Stimulated activated CD4-positive, alpha-beta T cell treated with anti-CD3 and anti-CD28 coated beads, Interleukin-4, amount 100 ng/mL, for 24 hours (primary cell): ENCODE data around the gene RBCK1.
"Not testable (repeated sequence)": the region's sequence is repeated elsewhere in the genome, so short reads cannot be mapped to it uniquely, and the experiment has no call there.

Experiments
- DNase-seq: peaks from one replicate; pipeline ENCODE4 v3.0.0-alpha.2; 2020

Gene RBCK1

DNA sequence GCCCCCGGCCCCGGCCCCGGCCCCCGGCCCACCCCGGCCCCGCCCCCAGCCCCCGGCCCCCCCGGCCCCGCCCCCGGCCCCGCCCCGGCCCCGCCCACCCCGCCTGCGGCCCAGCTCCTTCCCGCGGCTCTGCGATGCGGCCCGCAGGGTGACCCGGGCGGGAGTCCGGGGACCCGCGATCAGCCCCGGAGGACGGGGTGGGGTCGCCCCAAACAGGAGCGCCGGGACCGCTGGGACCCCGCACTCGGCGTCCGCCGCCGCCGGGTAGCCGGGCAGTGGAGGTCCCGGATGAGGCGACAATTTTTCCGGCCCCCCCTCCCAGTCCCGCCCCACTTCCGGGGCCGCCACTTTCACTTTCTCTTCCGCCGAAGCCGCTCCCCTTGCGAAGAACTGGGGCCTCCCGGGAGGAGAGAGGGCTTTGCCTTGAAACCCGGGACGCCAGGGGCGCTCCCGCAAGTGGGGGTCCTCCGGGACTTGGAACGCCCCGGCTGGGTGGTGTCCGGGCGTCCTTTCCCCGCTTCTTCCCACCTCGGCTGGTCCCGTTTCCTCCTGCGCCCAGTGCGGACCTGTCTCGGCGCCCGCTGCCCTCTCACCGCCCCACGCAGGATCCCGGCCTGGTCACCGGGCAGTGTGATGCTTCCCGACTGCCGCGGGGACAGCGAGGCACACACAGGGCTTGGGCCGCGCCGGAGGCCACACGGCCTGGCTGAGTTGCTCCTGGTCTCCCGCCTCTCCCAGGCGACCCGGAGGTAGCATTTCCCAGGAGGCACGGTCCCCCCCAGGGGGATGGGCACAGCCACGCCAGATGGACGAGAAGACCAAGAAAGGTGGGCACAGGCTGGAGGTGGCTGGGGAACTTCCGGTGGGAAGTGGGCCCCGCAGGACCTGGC lies at the start of gene RBCK1:
TSS of gene RBCK1 (plus strand) at position 347 of the 890 bp plus-strand sequence. CDS start at position 806, 459 bp downstream.
- DNase-seq = peak; percentile 89

DNA sequence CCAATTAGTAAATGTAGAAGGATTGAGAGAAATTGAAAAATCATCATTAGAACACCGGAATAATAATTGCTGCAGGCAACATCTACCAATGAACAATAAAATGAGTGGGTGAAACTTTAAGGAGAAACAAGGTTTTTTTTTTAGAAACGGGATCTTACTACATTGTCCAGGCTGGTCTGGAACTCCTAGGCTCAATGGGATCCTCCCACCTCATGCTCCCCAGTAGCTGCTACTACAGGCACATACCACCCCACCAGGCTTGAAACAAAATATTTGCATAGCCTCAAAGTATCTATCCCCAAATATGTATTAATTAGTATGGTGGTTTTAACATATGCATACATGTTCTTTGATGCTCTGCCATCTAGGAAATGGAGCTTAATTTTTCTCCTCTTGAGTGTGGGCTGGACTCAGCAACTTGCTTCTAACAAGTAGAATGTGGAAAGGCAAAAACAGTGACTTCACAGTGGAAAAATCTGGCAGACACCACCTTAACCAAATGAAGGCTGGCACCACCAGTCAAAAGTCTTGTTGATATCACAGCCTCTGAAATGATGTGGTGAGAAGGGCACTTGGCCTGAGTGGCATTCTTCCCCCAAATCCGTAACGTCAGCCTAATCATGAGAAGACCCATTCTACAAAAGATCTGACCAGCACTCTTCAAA lies 49.1 kb upstream of the RBCK1 start:
- no peak for DNase-seq

DNA sequence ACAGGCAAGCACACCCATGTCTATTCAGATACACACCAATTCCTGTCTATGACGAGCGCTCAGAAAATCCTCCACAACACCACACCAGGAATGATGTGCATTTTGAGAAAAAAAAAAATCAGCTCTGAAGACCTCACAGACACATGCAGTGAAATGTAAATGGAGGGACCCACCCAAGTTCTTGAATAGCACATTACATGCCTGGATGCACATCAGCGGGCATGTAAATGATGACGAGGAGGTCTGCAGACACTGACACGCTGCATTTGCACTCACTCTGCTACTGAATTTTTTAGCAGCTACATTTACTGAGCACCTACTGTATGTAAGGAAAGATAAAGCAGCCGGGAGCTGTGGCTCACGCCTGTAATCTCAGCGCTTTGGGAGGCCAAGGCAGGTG lies 46.5 kb upstream of the RBCK1 start:
- DNase-seq = no peak

DNA sequence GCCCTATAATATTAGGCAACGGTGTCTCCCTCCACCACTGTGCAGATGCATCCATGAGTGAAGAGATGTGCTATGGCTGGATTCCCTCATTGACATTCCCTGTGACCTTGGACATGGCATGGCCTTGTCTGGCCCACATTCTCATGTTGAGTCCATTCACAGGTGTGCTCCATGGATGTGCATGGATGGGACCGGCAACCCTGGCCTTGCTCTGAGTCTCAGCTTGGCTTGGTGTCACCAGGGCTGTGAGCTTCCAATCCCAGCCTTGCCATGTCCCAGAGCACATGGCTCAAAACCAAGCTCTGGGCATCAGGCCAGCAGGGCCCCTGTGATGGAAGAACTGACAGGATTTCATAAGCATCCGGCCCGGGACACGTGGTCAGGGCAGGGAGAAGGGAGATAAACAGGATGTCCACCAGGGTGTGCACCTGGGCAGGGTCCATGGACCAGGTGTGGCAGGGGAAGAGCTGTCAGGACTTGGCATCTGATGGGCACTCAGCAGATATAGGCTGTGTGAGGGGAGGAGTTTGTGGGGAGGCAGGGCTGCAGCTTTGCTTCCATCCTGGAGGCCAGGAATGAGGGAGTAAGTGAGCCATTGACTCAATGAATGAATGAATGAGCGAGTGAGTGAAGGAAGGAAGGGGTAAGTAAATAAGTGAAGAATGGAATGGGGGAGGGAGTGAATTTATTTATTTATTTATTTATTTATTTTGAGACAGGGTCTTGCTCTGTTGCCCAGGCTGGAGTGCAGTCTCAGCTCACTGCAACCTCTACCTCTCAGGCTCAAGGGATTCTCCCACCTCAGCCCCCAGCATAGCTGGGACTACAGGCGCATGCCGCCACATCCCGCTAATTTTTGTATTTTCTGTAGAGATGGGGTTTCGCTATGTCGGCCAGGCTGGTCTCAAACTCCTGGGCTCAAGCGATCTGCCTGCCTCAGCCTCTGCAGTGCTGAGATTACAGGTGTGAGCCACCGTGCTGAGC lies 45.5 kb upstream of the RBCK1 start:
- DNase-seq = peak; percentile 40

DNA sequence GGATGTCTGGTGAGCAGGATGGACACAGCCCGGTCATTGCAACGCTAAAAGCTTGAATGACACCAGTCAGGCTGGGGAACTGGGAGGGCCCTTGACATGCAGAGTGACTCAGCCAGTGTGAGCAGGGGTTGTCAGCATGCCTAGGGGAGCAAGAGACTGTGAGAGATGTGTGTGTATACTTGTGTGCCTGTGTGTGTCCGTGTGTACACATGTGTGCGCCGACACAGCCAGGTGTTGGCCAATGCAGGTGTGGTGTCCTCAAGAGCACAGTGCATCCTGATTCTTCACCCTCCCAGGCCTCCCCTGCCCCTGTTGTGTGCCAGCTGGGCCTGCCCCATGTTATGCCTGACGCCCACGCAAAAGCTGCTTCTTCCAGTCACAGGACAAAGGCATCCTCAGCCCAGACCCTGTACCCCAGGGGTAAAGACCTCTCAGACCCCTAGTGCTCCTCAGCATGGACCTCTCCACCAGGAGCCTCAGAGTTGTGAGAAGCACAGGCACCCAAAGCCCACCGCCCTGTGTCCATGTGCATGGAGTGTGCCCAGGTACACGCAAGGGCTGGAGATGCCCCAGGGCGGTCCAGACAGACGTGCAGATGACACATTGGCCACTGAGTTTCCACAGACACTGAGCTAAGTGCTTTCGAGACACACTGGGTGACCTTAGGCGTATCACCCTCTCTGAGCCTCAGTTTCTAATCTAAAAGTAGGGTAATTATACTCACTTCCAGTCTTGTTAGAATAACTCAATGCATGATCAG lies 44.6 kb upstream of the RBCK1 start:
- DNase-seq = no peak

DNA sequence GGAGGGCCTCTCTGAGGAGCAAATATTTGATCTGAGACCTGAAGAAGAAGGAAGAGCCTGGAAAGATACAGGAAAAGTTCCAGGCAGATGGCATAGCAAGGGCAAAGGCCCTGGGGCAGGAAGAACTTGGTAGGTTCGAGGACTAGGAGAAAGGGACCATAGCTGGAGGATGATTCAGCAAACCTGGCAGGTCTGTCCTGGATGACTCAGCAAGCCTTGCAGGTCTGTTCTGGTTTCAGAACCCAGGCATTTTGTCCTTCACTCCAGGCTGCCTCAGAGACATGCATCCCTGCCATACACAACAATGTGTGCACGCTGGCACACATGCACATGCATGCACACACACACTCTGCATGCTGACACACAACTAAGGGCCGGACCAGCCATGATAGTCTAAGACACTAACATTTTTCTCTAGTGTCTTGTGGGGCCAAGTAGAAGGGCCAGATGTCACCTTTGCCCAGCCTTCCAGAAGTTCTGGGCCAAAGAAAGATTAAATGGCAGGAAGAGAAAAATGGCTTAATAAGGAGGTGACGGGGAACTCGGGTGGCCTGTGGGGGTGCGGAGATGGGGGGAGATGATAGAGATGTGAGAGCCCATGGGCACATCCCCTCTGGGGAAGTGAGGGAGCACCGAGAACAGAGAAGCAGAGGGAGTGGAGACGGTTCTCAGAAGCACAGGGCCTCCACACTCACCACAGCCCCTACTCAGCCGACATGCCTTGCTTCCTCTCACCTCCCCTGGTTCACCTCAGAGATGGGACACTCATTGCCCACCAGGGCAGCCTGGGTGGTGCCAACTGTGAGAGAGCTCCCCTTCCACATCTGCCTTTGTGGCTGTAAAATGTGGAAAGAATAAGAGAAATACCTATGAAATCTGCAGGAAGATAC lies 42.9 kb upstream of the RBCK1 start:
- no peak for DNase-seq

DNA sequence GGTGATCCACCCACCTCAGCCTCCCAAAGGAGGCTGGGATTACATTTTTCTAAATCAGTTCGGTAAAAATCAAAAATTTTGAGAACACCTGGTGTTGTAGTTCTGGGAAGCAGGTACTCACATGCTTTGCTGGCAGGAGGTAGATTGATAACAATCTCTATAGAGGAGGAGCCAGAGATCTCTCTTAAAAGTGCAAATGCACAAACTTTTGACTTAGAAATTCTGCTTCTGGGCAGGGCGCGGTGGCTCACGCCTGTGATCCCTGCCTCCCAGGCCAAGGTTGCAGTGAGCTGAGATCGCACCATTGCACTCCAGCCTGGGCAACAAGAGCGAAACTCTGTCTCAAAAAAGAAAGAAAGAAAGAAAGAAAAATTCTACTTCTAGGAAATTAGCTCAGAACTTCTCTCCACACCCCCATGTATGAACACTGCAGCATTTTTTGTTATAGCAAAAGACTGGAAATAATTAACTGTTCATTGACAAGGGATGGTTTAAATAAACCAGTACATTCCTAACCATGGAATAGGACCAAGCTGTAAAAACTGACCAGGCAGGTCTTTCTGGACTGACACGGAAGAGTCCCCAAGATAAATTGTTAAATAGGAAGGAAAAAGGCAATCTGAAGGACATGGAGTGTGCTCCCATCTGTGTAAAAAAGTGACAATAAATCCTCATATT lies 41.9 kb upstream of the RBCK1 start:
- no peak for DNase-seq

DNA sequence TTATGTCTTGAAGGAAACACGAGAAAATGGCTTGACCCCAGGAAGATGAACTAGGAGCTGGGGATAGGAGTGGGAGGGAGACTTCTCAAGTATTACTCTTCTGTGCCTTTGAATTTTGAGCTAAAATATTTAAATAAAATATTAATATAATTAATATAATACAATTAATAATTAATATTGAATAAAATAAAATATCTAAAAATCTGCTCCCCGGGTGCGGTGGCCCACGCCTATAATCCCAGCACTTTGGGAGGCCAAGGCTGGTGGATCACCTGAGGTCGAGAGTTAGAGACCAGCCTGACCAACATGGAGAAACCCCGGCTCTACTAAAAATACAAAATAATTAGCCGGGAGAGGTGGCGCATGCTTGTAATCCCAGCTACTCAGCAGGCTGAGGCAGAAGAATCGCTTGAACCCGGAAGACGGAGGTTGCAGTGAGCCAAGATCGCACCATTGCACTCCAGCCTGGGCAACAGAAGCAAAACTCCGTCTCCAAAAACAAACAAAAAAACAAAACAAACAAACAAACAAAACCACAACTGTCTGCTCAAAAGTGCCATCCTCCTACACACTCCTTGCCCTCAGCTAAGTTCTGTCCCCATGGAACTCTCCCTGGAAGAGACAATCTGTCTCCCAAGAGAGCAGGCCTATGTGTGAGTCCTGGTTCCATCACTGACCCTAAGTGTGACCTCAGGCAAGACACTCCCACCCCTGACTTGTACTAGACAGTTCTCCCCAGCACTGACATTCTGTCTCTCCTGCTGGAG lies 41.2 kb upstream of the RBCK1 start:
- DNase-seq = no peak

DNA sequence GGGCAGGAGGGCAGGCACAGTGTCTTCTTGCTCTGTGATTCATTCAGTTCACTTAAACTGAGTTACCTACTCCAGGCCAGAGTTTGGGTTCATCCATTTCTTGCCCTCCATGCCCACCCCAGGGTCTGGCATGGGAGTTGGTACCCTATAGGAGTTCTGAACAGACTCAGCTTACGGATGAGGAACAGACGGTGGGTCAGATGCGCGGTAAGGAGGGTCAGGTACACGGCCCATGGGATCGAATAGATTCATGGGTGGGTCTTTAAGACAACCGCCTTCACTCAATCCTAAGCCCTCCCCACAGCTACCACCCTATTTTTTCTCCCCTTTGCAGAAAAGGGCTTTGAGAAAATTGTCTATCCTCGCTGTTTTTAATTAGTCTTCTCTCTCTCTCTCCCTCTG lies 40.6 kb upstream of the RBCK1 start:
- no peak for DNase-seq

DNA sequence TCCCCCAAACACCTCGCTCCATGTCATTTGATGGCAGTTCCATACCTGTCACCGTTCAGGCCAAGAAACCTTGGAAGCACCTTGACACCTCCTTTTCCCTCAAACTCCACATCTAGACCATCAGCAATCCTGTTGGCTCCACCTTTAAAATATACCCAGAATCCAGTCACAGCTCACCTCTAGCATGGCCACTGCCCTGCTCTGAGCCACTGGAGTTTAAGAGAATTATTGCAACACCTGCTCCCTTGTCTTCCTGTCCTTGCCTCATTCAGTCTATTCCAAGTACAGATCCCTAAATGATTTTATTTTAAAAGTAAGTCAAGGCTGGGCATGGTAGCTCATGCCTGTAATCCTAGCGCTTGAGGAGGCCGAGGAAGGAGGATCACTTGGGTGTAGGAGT lies 39.2 kb upstream of the RBCK1 start:
- DNase-seq = no peak

DNA sequence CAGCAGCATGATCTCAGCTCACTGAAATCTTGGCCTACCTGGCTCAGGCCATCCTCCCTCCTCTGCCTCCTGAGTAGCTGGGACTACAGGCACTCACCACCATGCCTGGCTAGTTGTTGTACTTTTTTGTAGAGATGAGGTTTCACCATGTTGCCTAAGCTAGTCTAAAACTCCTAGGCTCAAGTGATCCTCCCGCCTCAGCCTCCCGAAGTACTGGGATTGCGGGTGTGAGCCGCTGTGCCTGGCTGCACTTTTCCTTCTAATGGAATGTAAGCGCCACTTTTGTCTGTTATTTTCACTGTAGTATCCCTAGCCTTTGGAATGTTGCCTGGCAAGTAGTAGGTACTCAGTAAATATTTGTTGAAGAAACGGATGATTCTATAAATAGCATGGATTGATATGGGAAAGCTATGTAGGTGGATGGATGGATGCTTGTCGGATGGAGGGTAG lies 37.9 kb upstream of the RBCK1 start:
- DNase-seq = no peak

DNA sequence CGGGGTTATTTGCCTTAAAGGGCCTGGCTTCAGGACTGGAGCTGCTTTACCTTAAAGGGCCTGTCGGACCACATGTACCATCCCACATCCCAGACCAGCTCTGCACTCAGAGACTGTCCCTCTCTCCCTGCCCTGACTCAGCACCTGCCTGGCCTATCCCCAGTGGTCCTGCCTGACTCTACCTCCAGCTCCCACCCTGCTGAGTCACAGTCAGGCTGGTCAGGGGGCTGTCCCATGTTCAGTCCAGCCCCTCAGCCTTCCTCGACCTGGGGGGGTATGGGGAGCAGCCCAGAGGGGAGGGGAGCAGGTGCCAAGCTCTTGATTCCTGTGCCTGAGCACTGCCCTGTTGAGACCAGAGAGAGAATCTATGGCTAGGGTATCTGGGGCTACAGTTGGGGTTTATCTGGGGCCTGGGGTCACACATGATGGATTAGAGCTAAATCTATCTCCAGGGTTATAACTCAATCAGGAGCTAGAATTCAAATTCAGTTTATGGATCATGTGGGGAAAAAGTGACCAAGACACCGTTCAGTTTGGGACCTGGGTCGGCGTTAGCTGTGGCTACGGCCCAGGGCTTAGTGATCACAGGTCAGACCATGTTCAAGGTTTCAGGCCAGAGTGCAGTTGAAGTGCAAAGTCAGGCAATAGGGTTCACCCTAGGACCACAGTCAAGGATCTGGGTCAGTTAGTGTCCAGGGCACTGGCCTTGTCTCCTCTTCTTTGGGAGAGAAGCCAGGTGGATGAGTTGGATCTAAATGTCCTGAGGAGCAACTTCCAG lies 36.9 kb upstream of the RBCK1 start:
- DNase-seq = no peak

DNA sequence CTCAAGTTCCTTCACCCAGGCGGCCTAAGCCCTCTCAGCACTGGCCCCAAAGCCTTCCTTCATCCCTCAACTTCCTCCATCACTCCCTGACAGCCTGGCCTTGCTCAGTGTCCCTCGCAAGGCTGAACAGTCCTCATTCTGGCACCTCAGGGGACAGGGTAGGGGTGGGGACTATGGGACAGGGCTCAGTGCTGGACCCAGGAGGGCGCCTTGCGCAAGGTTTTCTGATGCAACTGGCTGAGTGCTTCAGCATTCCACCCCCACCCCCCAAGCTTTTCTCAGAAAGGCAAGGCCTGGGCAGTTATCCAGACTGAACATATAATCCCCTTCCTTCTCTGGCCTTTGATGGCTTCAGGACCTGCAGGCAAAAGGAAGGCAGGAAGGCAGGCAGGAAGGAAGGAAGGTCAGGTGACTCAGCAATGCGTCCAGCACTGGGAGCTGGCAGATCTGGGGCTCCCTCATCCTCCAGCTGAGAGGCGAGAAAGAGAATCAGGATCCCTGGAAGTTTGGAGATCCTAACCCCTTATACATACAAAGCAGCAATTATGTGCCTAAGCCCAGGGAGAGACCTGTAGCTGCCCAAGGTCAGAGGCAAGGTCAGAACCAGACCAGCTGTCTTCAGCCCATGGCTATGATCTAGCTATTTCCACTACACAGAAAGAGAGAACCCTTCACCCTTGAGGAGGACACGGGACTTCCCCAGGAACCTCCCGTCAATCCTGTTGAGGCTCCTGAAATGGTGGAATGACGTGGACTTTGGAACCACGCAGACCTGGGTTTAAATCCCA lies 36.1 kb upstream of the RBCK1 start:
- no peak for DNase-seq

DNA sequence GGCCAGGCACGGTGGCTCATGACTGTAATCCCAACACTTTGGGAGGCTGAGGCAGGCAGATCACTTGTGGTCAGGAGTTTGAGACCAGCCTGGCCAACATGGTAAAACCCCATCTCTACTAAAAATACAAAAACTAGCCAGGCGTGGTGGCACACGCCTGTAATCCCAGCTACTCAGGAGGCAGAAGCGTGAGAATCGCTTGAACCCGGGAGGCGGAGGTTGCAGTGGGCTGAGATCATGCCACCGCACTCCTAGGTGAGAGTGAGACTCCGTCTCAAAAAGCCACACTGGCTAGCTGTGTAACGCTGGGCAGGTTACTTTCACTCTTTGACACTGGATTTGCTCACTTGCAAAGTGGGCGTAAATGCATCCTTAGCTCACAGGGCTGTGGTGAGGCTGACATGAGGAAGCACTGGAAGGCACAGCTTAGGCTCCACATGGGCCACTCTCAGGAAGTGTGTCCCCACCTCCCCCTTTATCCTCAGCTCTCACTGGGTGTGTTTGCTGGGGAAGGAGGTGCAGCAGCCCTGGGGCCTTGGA lies 35.5 kb upstream of the RBCK1 start:
- not testable (repeated sequence) for DNase-seq

DNA sequence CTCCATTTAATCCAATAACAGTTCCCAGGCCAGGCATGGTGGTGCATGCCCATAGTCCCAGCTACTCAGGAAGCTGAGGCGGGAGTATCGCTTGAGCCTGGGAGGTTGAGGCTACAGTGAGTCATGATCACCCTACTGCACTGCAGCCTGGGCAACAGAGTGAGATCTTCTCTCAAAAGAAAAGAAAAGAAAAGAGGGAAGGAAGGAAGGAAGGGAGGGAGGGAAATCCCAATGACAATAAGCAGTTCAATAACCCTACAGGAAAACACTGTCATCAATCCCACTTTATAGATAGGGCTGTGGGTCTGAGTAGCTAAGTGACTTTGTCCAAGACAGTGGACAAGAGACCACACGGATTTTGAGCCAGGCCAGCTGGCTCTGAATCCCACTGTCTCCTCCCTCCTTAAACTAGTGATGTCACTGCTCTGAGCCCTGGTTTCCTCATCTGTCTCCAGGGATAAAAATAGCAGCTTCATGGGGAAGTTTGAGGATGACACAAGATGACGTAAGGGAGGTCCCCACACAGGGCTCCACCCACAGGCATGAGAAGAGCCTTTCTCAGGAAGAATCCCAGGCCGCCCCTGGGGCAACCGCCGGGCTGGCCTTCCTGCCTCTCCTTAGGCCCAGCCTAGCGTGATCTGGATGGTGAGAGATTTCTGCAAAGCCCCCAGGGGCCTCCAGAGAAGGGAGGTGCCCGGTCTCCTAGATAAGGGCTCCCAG lies 34.8 kb upstream of the RBCK1 start:
- DNase-seq = no peak

DNA sequence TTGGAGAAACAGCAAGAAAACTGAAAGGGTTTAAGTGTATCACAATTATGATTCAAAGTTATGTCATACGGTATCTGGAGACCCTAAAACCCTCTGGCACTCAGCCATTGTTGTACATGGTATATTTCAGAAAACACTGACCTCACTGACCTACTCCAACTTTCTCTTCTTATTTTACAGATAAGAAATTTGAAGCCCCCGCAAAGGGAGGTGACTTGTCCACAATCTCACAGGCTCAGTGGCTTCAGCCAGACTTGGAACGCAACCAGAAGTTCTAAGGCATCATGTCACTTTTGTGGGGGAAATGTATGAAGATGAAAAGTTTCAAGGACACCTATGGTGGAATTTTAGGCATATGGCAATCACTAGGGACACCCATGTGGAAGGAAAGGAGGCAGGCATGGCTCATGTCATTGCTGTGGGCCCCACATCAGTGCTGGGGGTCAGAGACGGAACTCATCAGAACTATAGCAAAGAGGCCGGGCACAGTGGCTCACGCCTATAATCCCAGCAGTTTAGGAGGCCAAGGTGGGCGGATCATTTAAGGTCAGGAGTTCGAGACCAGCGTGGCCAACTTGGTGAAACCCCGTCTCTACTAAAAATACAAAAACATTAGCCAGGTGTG lies 32.7 kb upstream of the RBCK1 start:
- DNase-seq = no peak

DNA sequence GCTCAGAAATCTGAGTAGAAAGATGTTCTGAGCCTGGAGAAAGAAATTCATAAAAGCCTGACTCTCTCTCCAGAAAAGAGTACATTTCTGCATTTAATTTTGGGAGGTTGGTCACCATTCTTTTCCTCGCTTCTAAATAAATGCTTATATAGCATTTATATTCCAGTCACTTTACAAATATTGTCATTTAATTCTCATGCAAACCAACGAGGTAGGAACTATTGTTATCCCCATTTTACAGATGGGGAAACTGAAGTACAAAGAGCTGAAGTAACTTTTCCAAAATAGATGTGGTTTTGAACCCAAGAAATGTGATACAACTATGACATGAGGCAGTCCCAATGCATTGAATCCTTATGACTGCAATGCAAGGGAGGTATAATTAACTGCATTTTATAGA lies 32.0 kb upstream of the RBCK1 start:
- no peak for DNase-seq
